Measurements from ENCODE around the gene ARHGEF28. TPM values are rescaled to one million over a fixed set of nuclear protein-coding genes. Genes with fewer than 3 reads are reported as not detected.

Gene ARHGEF28
- polyA plus RNA-seq, 3 donors = not detected

GRCh38 chr5:73693573-73694061, 67.6 kb downstream of the ARHGEF28 start:
- H3K27ac Mint-ChIP-seq = no peak overlapping the region
- H3K79me2 ChIP-seq (ENCODE audit: insufficient read depth, low read length) = no peaks in the 10 kb centered on the region
- H3K4me2 ChIP-seq (replicated peaks; ENCODE audit: extremely low read depth, low read length, poor library complexity, severe bottlenecking) = no peak overlapping the region

GRCh38 chr5:73694089-73694488, 68.1 kb downstream of the ARHGEF28 start:
- no peak overlapping the region for H3K4me2 ChIP-seq (replicated peaks; ENCODE audit: extremely low read depth, low read length, poor library complexity, severe bottlenecking)
- H3K9ac ChIP-seq (ENCODE audit: insufficient read depth, low read length, poor library complexity, severe bottlenecking) = no peak overlapping the region
- H3K9me3 ChIP-seq (replicated peaks in 1 of 2; ENCODE audit: control insufficient read depth in 1 of 2, insufficient read depth in 1 of 2, low read length in 2 of 2) = no peaks in the 10 kb centered on the region
- no peak overlapping the region for H3K4me3 ChIP-seq (replicated peaks in 1 of 3; ENCODE audit: low read depth in 2 of 3, low read length in 3 of 3)
- H3K27ac ChIP-seq (ENCODE audit: low read depth in 1 of 2, low read length in 2 of 2) = no peak overlapping the region
- peak overlapping the region; percentile 57 for H2AFZ ChIP-seq (ENCODE audit: insufficient read depth, low read depth, low read length, poor library complexity, severe bottlenecking)
- no peaks in the 10 kb centered on the region for H3K79me2 ChIP-seq (ENCODE audit: insufficient read depth, low read length)
- H3K36me3 Mint-ChIP-seq = no peaks in the 10 kb centered on the region
- 20% methylated on average over 1 of the region's 2 CpGs for WGBS (ENCODE audit: insufficient coverage)
- H3K9me3 Mint-ChIP-seq = peaks cover 0 to 2% (median 0%) of the 10 kb centered on the region in 7 donors
- H3K4me1 Mint-ChIP-seq = peaks cover 12% of the 10 kb centered on the region
- intact Hi-C loops (cut with micrococcal nuclease) = no loop called here
- H3K4me1 ChIP-seq (ENCODE audit: control insufficient read depth in 1 of 2, insufficient read depth in 2 of 2, low read length in 2 of 2) = no peaks in the 10 kb centered on the region
- H3K27me3 Mint-ChIP-seq (ENCODE audit: low read depth in 3 of 3) = peaks cover 0 to 4% (median 0%) of the 10 kb centered on the region in 3 donors
- TF ChIP-seq CTCF (IDR thresholded peaks at IDR 0.05) = no peak
- H4K20me1 ChIP-seq (ENCODE audit: insufficient read depth, low read length) = no peaks in the 10 kb centered on the region
- H3K27me3 ChIP-seq (ENCODE audit: control insufficient read depth in 2 of 2, insufficient read depth in 2 of 2, low read length in 2 of 2) = no peaks in the 10 kb centered on the region
- no peak for DNase-seq
- peak overlapping the region in 1 of 2 donors; percentile 62 for H3K4me3 Mint-ChIP-seq
- no peak overlapping the region for H3K27ac Mint-ChIP-seq
- H3K36me3 ChIP-seq (replicated peaks in 1 of 2; ENCODE audit: control insufficient read depth in 1 of 2, insufficient read depth in 2 of 2, low read length in 2 of 2) = no peaks in the 10 kb centered on the region

More at GRCh38 chr5:73693573-73694061, 67.6 kb downstream of the ARHGEF28 start:
- Mint-ChIP-seq H3K36me3 (no peaks in the 10 kb centered on the region), H3K4me3 (no peak overlapping the region), H3K27me3 (ENCODE audit: low read depth in 3 of 3) (peaks cover 0 to 4% (median 0%) of the 10 kb centered on the region in 3 donors), H3K4me1 (peaks cover 12% of the 10 kb centered on the region), H3K9me3 (peaks cover 0 to 1% (median 0%) of the 10 kb centered on the region in 7 donors)
- Histone ChIP-seq H3K9ac (ENCODE audit: insufficient read depth, low read length, poor library complexity, severe bottlenecking) (no peak overlapping the region), H2AFZ (ENCODE audit: insufficient read depth, low read depth, low read length, poor library complexity, severe bottlenecking) (peak overlapping the region; percentile 57), H3K27ac (ENCODE audit: low read depth in 1 of 2, low read length in 2 of 2) (no peak overlapping the region), H3K4me1 (ENCODE audit: control insufficient read depth in 1 of 2, insufficient read depth in 2 of 2, low read length in 2 of 2) (no peaks in the 10 kb centered on the region), H3K4me3 (replicated peaks in 1 of 3; ENCODE audit: low read depth in 2 of 3, low read length in 3 of 3) (no peak overlapping the region), H4K20me1 (ENCODE audit: insufficient read depth, low read length) (no peaks in the 10 kb centered on the region), H3K36me3 (replicated peaks in 1 of 2; ENCODE audit: control insufficient read depth in 1 of 2, insufficient read depth in 2 of 2, low read length in 2 of 2) (no peaks in the 10 kb centered on the region), H3K9me3 (replicated peaks in 1 of 2; ENCODE audit: control insufficient read depth in 1 of 2, insufficient read depth in 1 of 2, low read length in 2 of 2) (no peaks in the 10 kb centered on the region), H3K27me3 (ENCODE audit: control insufficient read depth in 2 of 2, insufficient read depth in 2 of 2, low read length in 2 of 2) (no peaks in the 10 kb centered on the region)
- DNase-seq = no peak
- peak; percentile 23 for TF ChIP-seq CTCF (IDR thresholded peaks at IDR 0.05)
- intact Hi-C loops (cut with micrococcal nuclease) = no loop called here
- WGBS (ENCODE audit: insufficient coverage) = no CpG with 5 or more reads among the region's 4 CpGs

Data from CD14-positive monocyte (primary cell).